HG03521 (cell line): Measurements from ENCODE around the gene EPAS1.

ENCODE experiments used
- ATAC-seq: cut with Tn5 transposase; IDR thresholded peaks from one replicate; pipeline ENCODE4 v1.9.1; 2021; ENCODE audit warnings: mild to moderate bottlenecking, moderate library complexity; ENCODE audit not compliant: unreplicated experiment

The EPAS1 gene

GRCh38 chr2:46273225-46273863, 23.9 kb upstream of the EPAS1 start:
- no peak for ATAC-seq

- no peak for ATAC-seq
These were observed 23.3 kb upstream of the EPAS1 start for GRCh38 chr2:46273919-46274318.

GRCh38 chr2:46274586-46274985, 22.6 kb upstream of the EPAS1 start:
- no peak for ATAC-seq

GRCh38 chr2:46275995-46276394, 21.2 kb upstream of the EPAS1 start:
- ATAC-seq, result no peak

- no peak for ATAC-seq
These were observed 20.6 kb upstream of the EPAS1 start for GRCh38 chr2:46276642-46277041.

- no peak for ATAC-seq
These were observed 19.6 kb upstream of the EPAS1 start for GRCh38 chr2:46277431-46278190.

GRCh38 chr2:46278952-46279351, 18.3 kb upstream of the EPAS1 start:
- no peak for ATAC-seq

- no peak for ATAC-seq
These were observed 15.3 kb upstream of the EPAS1 start for GRCh38 chr2:46281939-46282338.

GRCh38 chr2:46283693-46284092, 13.5 kb upstream of the EPAS1 start:
- ATAC-seq, result no peak

GRCh38 chr2:46284260-46284659, 12.9 kb upstream of the EPAS1 start:
- no peak for ATAC-seq

GRCh38 chr2:46284796-46285195, 12.4 kb upstream of the EPAS1 start:
- no peak for ATAC-seq

- no peak for ATAC-seq
These were observed 10.5 kb upstream of the EPAS1 start for GRCh38 chr2:46286715-46287114.

- ATAC-seq, result no peak
These were observed 7.1 kb upstream of the EPAS1 start for GRCh38 chr2:46290078-46290477.

GRCh38 chr2:46293466-46293865, 3.7 kb upstream of the EPAS1 start:
- no peak for ATAC-seq

GRCh38 chr2:46294176-46294836, 2.9 kb upstream of the EPAS1 start:
- no peak for ATAC-seq

GRCh38 chr2:46296216-46296839, 879 bp upstream of the EPAS1 start:
- ATAC-seq, result no peak

- peak; percentile 23 for ATAC-seq
These were observed 502 bp downstream of the EPAS1 start for GRCh38 chr2:46297546-46298271.

GRCh38 chr2:46298272-46298521, 990 bp downstream of the EPAS1 start:
- no peak for ATAC-seq

GRCh38 chr2:46298522-46299353, 1.5 kb downstream of the EPAS1 start:
- no peak for ATAC-seq
